ENCODE data around the gene TRAK2.
"Not testable (repeated sequence)": the region's sequence is repeated elsewhere in the genome, so short reads cannot be mapped to it uniquely, and the experiment has no call there.

TRAK2 gene

GRCh38 chr2:201451292-201452057 is at the start of gene TRAK2, which contains the start of gene STRADB:
Gene TRAK2 (minus strand): TSS chr2:201451458. CDS start chr2:201420507, 30,951 bp downstream.
Gene STRADB (plus strand): TSS chr2:201451740. CDS start chr2:201454841, 3,101 bp downstream.
- peak; percentile 92 to 95 for DNase-seq

DNA sequence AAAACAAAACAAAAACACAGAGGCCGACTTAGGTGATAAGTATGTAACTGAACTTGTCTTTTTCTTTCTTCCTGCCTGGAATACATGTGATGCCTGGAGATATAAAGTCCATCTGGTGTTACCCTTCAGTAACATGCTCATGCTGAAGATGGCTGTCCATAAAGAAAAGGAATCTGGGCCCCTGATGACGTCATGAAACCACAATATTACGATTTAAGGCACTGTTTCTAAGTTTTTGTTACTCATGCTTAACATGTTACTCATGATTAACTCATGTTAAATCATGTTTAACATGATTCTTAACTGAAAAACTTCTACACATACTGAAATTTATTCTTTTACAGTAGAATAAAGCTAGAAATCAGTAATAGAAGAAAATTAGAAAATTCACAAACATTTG is 49.3 kb upstream of the TRAK2 start:
- no peak for DNase-seq

- no peak for DNase-seq
Observed at GRCh38 chr2:201496785-201497184, 45.5 kb upstream of the TRAK2 start.

DNA sequence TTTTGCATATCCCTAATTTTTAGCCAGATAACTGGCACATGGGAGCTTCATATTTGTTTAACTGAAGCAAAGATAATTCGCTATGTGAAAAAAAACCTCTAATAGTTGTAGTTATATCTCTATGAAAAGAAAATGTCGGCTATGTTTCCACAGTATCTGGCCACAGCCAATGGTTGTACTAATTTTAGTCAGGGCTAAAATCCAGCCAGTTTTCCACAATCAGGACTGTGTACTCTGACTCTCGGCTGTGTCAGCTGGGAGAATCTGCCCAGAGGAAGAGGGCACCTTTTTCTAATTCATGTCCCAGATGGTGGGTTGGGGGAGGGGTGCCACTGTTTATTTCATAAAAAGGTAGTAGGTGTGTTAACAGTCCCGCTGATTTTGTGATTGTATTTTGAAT is 39.0 kb upstream of the TRAK2 start:
- no peak for DNase-seq

DNA sequence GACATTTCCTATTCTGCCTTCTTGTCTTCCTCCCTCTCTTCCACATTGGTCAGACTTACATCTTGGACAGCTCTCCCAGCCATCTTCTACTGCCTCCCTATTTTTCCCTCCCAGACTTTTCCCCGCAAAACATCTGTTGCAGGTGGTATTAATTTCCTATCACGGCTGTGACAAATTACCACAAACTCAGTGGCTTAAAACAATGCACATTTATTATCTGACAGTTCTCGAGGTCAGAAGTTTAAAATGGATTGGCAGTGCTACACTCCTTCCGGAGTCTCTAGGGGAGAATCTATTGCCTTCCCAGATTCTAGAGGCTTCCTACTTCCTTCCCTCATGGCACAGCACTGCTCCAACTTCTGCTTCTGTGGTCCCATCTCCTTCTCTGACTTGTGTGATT is 33.5 kb upstream of the TRAK2 start:
- no peak for DNase-seq

GRCh38 chr2:201483758-201484157 is 32.5 kb upstream of the TRAK2 start:
- not testable (repeated sequence) for DNase-seq

GRCh38 chr2:201483342-201483741 is 32.1 kb upstream of the TRAK2 start:
- no peak for DNase-seq

GRCh38 chr2:201482543-201482942 is 31.3 kb upstream of the TRAK2 start:
- no peak for DNase-seq

DNA sequence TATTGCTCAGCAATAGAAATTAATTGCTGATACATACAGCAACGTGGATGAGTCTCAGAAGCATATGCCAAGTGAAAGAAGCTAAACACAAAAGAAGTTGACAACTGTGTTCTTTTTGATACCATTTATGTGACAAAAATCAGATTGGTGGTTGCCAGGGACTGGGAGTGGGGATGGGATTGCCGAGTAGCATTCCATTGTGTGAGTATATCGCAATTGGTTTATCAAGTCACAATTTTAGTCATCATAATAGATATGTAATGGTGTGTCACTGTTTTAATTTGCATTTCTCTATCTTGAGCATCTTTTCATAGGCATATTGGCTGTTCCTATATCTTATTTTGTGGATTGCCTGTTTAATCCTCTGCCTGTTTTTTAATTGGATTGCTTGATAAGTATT is 21.2 kb upstream of the TRAK2 start:
- DNase-seq, result no peak

DNA sequence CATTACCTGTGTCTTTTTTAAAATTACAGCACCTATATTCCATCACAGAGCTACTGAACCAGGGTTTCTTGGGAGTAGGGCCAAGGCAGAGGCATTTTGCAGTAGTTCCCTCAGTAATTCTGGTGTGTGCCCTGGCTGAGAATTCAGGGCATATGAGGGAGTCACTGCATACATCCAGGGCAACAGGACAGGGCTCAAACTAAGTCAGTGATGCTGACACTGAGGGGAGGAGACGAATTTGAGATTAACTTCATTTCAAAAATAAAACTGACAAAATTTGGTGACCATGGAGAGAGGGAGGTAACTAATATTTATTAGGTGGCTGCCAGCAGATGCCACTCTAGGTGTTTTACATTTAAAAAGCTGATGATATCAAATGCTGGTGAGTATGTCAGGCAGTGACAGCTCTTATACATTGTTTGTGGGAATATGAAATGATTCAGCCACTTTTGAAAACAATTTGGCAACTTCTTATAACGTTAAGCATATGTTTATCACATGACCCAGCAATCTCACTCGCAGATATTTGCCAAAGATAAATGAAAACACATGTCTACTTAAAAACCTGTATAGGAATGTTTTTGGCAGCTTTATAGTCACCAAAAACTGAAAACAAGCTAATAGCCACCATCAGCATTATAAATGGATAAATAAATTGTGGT is 20.6 kb upstream of the TRAK2 start:
- no peak for DNase-seq

- no peak for DNase-seq
Observed at GRCh38 chr2:201470821-201471731, 19.8 kb upstream of the TRAK2 start.

DNA sequence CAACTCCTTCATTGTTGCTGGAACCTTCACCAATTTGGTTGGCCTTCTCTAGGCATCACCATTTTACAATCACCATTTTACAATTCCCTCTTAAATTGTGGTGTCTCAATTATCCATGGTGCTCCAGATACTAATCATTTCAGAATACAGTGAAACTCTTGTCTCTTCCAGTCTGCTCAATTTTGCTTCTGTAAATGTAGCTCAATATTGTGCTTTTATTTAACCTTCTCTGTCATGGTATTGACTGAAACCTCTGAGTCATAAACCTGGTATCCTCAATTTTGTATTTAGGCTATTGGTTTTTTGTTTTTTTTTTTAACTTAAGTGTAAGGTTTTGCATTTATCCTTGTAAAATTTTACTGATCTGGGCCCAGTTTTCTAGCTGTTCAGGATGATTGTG is 16.4 kb upstream of the TRAK2 start:
- DNase-seq, result no peak

DNA sequence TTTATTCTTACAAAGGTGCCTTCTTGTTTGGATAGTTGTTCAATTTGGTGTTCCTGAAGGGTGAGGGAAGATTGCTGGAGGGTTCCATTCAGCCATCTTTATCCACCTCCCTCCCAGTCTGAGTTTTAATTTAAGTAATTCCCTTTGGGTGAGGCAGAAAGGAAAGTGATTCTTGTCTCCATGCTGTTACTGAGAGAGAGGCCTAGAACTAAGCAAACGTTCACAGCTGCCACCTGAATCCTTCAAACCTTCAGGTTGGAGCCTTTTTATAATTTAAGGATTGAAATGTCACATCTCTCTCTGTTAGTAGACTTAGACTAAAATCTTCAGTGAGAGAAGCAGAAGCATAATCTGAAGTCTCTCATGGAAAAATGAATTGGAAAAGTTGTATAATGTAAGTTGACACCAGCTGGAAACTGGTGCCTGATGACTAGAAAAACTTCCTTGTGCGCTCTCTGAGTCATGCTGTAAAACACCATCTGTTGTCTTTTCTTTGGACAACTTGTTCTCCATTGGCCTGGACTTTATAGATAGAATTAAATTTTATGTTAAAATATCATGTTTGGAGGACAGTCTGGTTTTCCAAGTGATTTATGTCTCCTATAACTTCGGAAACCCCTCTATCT is 14.9 kb upstream of the TRAK2 start:
- DNase-seq, result no peak

- DNase-seq, result no peak
Observed at GRCh38 chr2:201465524-201465971, 14.3 kb upstream of the TRAK2 start.

DNA sequence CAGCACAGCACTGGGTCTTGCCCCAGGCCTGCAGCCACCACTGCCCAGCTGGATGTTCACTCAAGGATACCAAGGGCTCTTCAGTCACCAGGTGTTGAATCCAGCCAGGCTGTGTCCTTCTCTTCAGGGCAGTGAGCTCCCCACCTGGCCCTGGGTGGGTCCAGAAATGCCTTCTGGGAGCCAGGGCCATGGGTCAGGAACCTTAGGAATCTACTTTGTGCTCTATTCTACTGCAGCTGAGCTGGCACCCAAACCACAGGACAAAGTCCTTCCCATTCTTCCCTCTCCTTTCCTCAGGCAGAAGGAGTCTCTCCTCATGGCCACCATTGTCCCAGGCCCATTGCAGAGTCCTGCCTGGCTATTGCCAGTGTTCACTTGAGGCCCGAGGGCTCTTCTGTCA is 13.3 kb upstream of the TRAK2 start:
- no peak for DNase-seq

DNA sequence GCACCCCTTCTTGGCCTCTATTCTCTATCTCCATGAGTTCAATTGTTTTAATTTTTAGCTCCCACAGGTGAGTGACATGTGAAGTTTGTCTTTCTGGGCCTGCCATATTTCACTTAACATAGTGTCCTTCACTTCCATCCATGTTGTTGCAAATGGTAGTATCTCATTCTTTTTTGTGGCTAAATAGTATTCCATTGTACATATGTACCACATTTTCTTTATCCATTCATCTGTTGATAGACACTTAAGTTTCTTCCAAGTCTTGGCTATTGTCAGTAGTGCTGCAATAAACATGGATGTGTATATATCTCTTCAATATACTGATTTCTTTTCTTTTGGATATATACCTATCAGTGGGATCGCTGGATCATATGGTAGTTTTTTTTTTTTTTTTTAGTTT is 9.3 kb upstream of the TRAK2 start:
- no peak for DNase-seq

DNA sequence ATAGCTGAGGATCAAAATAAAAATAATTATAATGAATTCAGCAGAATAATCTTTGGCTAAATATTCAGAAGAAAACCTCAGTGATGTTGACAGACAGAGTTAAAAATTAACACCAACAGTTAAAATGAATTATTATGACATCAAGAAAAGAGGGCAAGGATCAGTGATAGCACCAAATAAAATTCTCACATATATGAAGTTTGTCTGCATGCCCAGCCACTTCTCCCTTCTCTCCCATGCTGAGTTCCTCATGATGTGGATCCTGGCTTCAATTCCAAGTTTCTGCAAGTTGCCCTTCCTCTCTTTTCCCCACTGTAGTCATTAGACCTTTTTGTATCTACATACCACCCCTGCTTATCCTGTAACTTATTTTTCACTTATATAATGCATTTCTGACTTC is 7.1 kb upstream of the TRAK2 start:
- no peak for DNase-seq

- DNase-seq, result no peak
Observed at GRCh38 chr2:201452922-201453643, 1.8 kb upstream of the TRAK2 start.

DNA sequence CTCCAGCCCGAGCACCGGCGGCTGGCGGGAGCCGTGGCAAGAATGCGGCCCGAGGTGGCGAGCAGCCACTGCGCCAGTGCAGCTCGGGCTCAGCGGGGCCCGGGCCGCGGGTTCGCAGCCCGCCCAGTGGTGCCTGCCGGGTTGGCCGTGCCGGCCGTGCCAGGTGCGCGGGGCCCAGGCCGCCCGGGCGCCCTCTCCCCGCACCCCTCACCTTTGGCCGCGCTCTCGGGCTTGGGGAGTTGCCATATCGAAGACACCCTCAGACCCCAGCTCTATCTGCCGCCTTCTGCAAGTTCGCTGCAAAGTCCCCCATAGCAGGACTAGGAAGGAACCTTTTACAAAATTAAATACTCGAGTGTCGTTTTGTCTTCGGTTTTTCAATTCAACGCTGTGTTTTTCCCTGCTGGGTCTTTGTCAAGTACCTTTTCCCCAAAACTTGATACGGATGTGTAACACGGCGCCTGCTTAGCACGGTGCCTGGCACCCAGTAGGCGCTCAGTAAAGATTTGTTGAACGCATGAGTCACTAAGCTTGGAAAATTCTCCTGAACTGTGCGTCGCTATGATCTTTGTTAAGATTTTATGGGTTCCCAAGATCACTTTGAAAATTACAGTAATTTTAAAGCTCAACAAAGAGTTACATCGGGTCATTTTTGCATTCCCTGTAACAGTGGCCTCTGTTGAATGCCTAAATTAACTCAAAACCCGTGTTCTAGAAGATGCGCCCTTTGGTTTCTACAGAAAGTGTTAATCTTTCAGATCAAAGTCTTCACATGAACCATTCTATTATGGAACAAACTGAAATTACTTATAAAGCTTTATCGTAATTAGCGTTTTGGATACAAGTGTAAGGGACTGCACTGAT is 1.0 kb upstream of the TRAK2 start:
- no peak for DNase-seq

DNA sequence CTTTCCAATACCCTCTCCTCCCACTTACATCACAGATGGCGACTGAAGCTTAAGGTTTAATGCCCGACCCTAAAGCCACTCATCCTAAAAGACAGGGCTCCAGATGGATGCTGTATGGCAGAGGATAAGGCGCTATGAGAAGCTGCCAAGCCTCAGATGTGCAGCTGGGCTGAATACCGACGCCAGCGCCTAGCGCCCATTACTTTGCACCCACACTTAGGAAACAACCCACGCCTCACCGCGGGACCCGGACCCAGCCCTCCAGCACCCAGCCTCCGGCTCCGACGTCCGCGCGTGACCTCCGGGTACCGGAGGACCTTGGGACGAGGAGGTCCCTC is 335 bp downstream of the TRAK2 start:
- DNase-seq, result no peak

- peak; percentile 29 to 30 for DNase-seq
Observed at GRCh38 chr2:201448701-201449100, 2.6 kb downstream of the TRAK2 start.
